ENCODE data around the gene DOCK3. TPM values are rescaled to one million over a fixed set of nuclear protein-coding genes. Genes with fewer than 3 reads are reported as not detected.

The DOCK3 gene
- polyA plus RNA-seq, 1 donor from 2014 or later = 15.6 TPM

GRCh38 chr3:51173518-51174271, 499.0 kb downstream of the DOCK3 start:
- Histone ChIP-seq H3K79me2 (replicated peaks; ENCODE audit: insufficient read depth, low read length) (no peaks in the 10 kb centered on the region), H3K4me3 (ENCODE audit: low read length) (no peak overlapping the region), H3K4me2 (ENCODE audit: low read length) (no peak overlapping the region), H3K9me3 (ENCODE audit: low read length) (peaks cover 18% of the 10 kb centered on the region), H3F3A (ENCODE audit: insufficient read depth, low read length, poor library complexity, severe bottlenecking) (no peaks in the 10 kb centered on the region), H3K27me3 (ENCODE audit: insufficient read depth, low read depth, low read length) (no peaks in the 10 kb centered on the region), H3K27ac (ENCODE audit: low read length) (no peak overlapping the region), H3K9me2 (ENCODE audit: insufficient read depth, low read length) (no peaks in the 10 kb centered on the region), H4K20me1 (ENCODE audit: insufficient read depth) (no peaks in the 10 kb centered on the region), H3K36me3 (ENCODE audit: insufficient read depth, low read length) (peaks cover 16% of the 10 kb centered on the region), H2AFZ (ENCODE audit: low read depth, low read length) (no peak overlapping the region), H3K9ac (ENCODE audit: low read length) (no peak overlapping the region)
- TF ChIP-seq RAD21 (conservative IDR thresholded peaks at IDR 0.05) = no peak
- no peak for TF ChIP-seq EP300 (conservative IDR thresholded peaks at IDR 0.05; ENCODE audit: poor library complexity, severe bottlenecking)
- no peak for TF ChIP-seq MXI1 (conservative IDR thresholded peaks at IDR 0.05; ENCODE audit: poor library complexity, severe bottlenecking)
- TF ChIP-seq, protein P1, sequence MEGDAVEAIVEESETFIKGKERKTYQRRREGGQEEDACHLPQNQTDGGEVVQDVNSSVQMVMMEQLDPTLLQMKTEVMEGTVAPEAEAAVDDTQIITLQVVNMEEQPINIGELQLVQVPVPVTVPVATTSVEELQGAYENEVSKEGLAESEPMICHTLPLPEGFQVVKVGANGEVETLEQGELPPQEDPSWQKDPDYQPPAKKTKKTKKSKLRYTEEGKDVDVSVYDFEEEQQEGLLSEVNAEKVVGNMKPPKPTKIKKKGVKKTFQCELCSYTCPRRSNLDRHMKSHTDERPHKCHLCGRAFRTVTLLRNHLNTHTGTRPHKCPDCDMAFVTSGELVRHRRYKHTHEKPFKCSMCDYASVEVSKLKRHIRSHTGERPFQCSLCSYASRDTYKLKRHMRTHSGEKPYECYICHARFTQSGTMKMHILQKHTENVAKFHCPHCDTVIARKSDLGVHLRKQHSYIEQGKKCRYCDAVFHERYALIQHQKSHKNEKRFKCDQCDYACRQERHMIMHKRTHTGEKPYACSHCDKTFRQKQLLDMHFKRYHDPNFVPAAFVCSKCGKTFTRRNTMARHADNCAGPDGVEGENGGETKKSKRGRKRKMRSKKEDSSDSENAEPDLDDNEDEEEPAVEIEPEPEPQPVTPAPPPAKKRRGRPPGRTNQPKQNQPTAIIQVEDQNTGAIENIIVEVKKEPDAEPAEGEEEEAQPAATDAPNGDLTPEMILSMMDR (IDR thresholded peaks at IDR 0.05; ENCODE audit: poor library complexity, severe bottlenecking) = no peak
- TF ChIP-seq REST (IDR thresholded peaks at IDR 0.05; ENCODE audit: borderline replicate concordance) = no peak
- no peak for TF ChIP-seq EZH2 (IDR thresholded peaks at IDR 0.05; ENCODE audit: borderline replicate concordance, insufficient read depth, low read length, poor library complexity, severe bottlenecking)
- TF ChIP-seq SMC3 (conservative IDR thresholded peaks at IDR 0.05; ENCODE audit: poor library complexity) = no peak
- no peak for TF ChIP-seq TAF1 (IDR thresholded peaks at IDR 0.05; ENCODE audit: low read depth)
- no peak for TF ChIP-seq POLR2AphosphoS5 (IDR thresholded peaks at IDR 0.05)

DNA sequence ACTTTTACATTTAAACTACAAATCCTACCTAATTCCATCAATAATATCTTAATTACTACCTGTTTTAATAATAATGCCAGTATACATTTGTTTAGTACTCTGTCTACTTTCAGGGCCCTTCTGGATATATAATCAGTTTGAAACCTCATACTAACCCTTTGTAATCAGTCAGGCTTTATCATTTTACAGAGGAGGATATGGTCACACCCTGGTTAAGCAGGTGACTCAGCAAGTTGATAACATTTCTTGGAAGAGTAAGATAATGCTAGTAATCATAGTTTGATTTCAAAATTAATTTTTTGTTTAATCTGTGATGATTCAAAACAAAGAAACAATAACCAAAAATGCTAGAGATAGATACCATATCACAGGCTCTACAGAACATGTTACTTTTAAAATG, 502.2 kb downstream of the DOCK3 start:
- H3K9me3 ChIP-seq (ENCODE audit: low read length) = peaks cover 18% of the 10 kb centered on the region
- H3K4me3 ChIP-seq (ENCODE audit: low read length) = no peak overlapping the region

More for the DNA sequence above, 502.2 kb downstream of the DOCK3 start:
- Histone ChIP-seq H3K9ac (ENCODE audit: low read length) (no peak overlapping the region), H3K9me2 (ENCODE audit: insufficient read depth, low read length) (no peaks in the 10 kb centered on the region), H2AFZ (ENCODE audit: low read depth, low read length) (no peak overlapping the region), H4K20me1 (ENCODE audit: insufficient read depth) (no peaks in the 10 kb centered on the region), H3K27me3 (ENCODE audit: insufficient read depth, low read depth, low read length) (no peaks in the 10 kb centered on the region), H3K79me2 (replicated peaks; ENCODE audit: insufficient read depth, low read length) (no peaks in the 10 kb centered on the region), H3K4me2 (ENCODE audit: low read length) (no peak overlapping the region), H3F3A (ENCODE audit: insufficient read depth, low read length, poor library complexity, severe bottlenecking) (no peaks in the 10 kb centered on the region), H3K36me3 (ENCODE audit: insufficient read depth, low read length) (peaks cover 16% of the 10 kb centered on the region), H3K27ac (ENCODE audit: low read length) (no peak overlapping the region)
- TF ChIP-seq REST (IDR thresholded peaks at IDR 0.05; ENCODE audit: borderline replicate concordance) (no peak), MXI1 (conservative IDR thresholded peaks at IDR 0.05; ENCODE audit: poor library complexity, severe bottlenecking) (no peak), TAF1 (IDR thresholded peaks at IDR 0.05; ENCODE audit: low read depth) (no peak), EZH2 (IDR thresholded peaks at IDR 0.05; ENCODE audit: borderline replicate concordance, insufficient read depth, low read length, poor library complexity, severe bottlenecking) (no peak), EP300 (conservative IDR thresholded peaks at IDR 0.05; ENCODE audit: poor library complexity, severe bottlenecking) (no peak), SMC3 (conservative IDR thresholded peaks at IDR 0.05; ENCODE audit: poor library complexity) (no peak), POLR2AphosphoS5 (IDR thresholded peaks at IDR 0.05) (no peak), RAD21 (conservative IDR thresholded peaks at IDR 0.05) (no peak)
- TF ChIP-seq, protein P1 (IDR thresholded peaks at IDR 0.05; ENCODE audit: poor library complexity, severe bottlenecking) = no peak

All from neural cell (in vitro differentiated cells).